ENCODE measurements around the gene GRID1. TPM values are rescaled to one million over a fixed set of nuclear protein-coding genes. Genes with fewer than 3 reads are reported as not detected.

GRID1 gene
- total RNA-seq, 1 experiment from 2014 or later: not detected

DNA sequence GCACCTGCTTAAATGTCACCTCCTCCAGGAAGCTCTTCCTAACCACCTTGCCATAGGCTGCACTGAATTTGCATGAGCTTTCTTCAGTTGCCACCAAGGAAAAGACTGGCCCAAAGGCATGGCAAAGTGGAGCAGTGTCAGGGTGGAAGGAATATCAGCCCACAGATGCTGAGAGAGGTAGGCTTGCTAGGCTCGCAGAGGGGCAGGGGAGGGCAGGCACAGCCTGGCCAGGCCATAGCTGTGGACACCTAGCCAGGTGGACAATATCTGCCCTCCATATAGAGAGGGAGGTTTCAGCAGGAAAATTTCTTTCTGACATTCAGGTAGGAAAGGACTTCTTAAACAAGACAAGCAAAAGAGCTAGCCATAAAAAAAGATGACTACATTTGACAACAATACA is 166.3 kb downstream of the GRID1 start:
- DNase-seq: no peak
- Histone ChIP-seq H3K27ac (ENCODE audit: low read length) (no peak overlapping the region), H3K27me3 (ENCODE audit: low read length) (peaks cover 13% of the 10 kb centered on the region; the same call in 1 of the 2 replicates), H3K4me2 (ENCODE audit: low read length) (no peak overlapping the region), H3K4me1 (ENCODE audit: insufficient read depth, low read length) (no peaks in the 10 kb centered on the region), H3K9ac (ENCODE audit: low read length) (no peak overlapping the region), H3K79me2 (ENCODE audit: low read length) (no peaks in the 10 kb centered on the region), H3F3A (ENCODE audit: low read length, unreplicated experiment) (no peaks in the 10 kb centered on the region), H2AFZ (ENCODE audit: low read length) (no peak overlapping the region), H3K4me3 (ENCODE audit: low read length) (no peak overlapping the region), H3K36me3 (ENCODE audit: low read depth, low read length) (no peaks in the 10 kb centered on the region), H3K9me3 (ENCODE audit: low read length) (no peaks in the 10 kb centered on the region), H3K9me2 (replicated peaks; ENCODE audit: low read length) (no peaks in the 10 kb centered on the region), H4K20me1 (ENCODE audit: low read length) (no peaks in the 10 kb centered on the region)
- TF ChIP-seq EZH2 (IDR thresholded peaks at IDR 0.05; ENCODE audit: low read length, unreplicated experiment): no peak
- TF ChIP-seq, protein P1, sequence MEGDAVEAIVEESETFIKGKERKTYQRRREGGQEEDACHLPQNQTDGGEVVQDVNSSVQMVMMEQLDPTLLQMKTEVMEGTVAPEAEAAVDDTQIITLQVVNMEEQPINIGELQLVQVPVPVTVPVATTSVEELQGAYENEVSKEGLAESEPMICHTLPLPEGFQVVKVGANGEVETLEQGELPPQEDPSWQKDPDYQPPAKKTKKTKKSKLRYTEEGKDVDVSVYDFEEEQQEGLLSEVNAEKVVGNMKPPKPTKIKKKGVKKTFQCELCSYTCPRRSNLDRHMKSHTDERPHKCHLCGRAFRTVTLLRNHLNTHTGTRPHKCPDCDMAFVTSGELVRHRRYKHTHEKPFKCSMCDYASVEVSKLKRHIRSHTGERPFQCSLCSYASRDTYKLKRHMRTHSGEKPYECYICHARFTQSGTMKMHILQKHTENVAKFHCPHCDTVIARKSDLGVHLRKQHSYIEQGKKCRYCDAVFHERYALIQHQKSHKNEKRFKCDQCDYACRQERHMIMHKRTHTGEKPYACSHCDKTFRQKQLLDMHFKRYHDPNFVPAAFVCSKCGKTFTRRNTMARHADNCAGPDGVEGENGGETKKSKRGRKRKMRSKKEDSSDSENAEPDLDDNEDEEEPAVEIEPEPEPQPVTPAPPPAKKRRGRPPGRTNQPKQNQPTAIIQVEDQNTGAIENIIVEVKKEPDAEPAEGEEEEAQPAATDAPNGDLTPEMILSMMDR (conservative IDR thresholded peaks at IDR 0.05; ENCODE audit: low read depth, low read length): no peak
- no peak for TF ChIP-seq EZH2phosphoT487 (IDR thresholded peaks at IDR 0.05; ENCODE audit: borderline replicate concordance, low read length)
- intact Hi-C loops (cut with micrococcal nuclease): no loop called here
- ATAC-seq: no peak
- ChIA-PET POLR2A (ENCODE audit: unreplicated experiment) (no interaction called here), CTCF (no interaction called here)
- no TSS peak for BruUV-seq (replicated peaks)

DNA sequence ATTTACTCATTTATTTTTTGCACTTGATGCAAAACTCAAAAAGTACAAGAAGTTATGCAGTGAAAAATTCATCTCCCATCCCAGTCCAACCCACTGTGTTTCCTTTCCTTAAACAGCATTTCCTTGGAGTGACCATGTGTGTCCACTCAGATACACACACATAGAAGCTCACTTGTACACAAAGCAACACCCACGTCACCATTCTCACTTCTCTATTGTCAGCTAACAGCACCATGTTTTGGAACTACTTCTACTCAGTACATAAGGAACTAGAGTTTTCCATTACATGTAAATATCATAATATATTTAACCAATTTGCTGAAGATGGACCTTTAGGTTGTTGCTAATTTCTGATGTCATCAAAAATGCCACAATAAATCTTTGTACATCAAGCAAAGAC is 167.6 kb downstream of the GRID1 start:
- ChIA-PET POLR2A (ENCODE audit: unreplicated experiment) (no interaction called here), CTCF (no interaction called here)
- Histone ChIP-seq H3K4me1 (ENCODE audit: insufficient read depth, low read length) (no peaks in the 10 kb centered on the region), H3K79me2 (ENCODE audit: low read length) (no peaks in the 10 kb centered on the region), H2AFZ (ENCODE audit: low read length) (no peak overlapping the region), H3K9me2 (replicated peaks; ENCODE audit: low read length) (no peaks in the 10 kb centered on the region), H3K9me3 (ENCODE audit: low read length) (no peaks in the 10 kb centered on the region), H3K27me3 (ENCODE audit: low read length) (peaks cover 13% of the 10 kb centered on the region; the same call in 1 of the 2 replicates), H3K4me2 (ENCODE audit: low read length) (no peak overlapping the region), H3K4me3 (ENCODE audit: low read length) (no peak overlapping the region), H3F3A (ENCODE audit: low read length, unreplicated experiment) (no peaks in the 10 kb centered on the region), H3K36me3 (ENCODE audit: low read depth, low read length) (no peaks in the 10 kb centered on the region), H4K20me1 (ENCODE audit: low read length) (no peaks in the 10 kb centered on the region), H3K9ac (ENCODE audit: low read length) (no peak overlapping the region), H3K27ac (ENCODE audit: low read length) (no peak overlapping the region)
- BruUV-seq (replicated peaks): no TSS peak
- ATAC-seq (no peak), DNase-seq (no peak)
- TF ChIP-seq, protein P1 (conservative IDR thresholded peaks at IDR 0.05; ENCODE audit: low read depth, low read length): no peak
- no peak for TF ChIP-seq EZH2phosphoT487 (IDR thresholded peaks at IDR 0.05; ENCODE audit: borderline replicate concordance, low read length)
- no peak for TF ChIP-seq EZH2 (IDR thresholded peaks at IDR 0.05; ENCODE audit: low read length, unreplicated experiment)
- intact Hi-C loops (cut with micrococcal nuclease): no loop called here

DNA sequence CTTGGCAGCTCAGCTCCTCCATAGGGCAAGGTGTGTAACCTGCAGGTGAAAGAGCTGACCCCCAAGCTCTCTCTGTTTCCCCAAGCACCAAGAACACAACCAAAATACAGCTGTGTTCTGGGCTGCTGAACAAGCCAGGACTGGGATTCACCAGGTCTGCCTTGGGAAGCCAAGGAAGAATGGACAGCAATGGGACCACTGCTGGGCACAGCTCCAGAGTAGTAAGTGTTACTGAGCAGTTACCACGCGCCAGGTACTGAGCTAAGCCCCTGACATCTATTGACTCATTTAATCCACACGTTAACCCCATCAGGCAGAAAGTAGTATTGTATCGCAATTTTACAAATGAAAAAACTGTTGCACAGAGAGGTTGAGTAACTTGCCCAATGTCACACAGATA is 168.3 kb downstream of the GRID1 start:
- ATAC-seq (no peak), DNase-seq (no peak)
- Histone ChIP-seq H3K4me2 (ENCODE audit: low read length) (no peak overlapping the region), H3K9ac (ENCODE audit: low read length) (no peak overlapping the region), H3K27me3 (ENCODE audit: low read length) (peaks cover 13% of the 10 kb centered on the region; the same call in 1 of the 2 replicates), H2AFZ (ENCODE audit: low read length) (no peak overlapping the region), H3K9me2 (replicated peaks; ENCODE audit: low read length) (no peaks in the 10 kb centered on the region), H3K79me2 (ENCODE audit: low read length) (no peaks in the 10 kb centered on the region), H3K27ac (ENCODE audit: low read length) (no peak overlapping the region), H3K36me3 (ENCODE audit: low read depth, low read length) (no peaks in the 10 kb centered on the region), H3F3A (ENCODE audit: low read length, unreplicated experiment) (no peaks in the 10 kb centered on the region), H3K4me3 (ENCODE audit: low read length) (no peak overlapping the region), H3K9me3 (ENCODE audit: low read length) (no peaks in the 10 kb centered on the region), H4K20me1 (ENCODE audit: low read length) (no peaks in the 10 kb centered on the region), H3K4me1 (ENCODE audit: insufficient read depth, low read length) (no peaks in the 10 kb centered on the region)
- no TSS peak for BruUV-seq (replicated peaks)
- intact Hi-C loops (cut with micrococcal nuclease): no loop called here
- CTCF ChIA-PET: no interaction called here
- TF ChIP-seq EZH2 (IDR thresholded peaks at IDR 0.05; ENCODE audit: low read length, unreplicated experiment) (no peak), EZH2phosphoT487 (IDR thresholded peaks at IDR 0.05; ENCODE audit: borderline replicate concordance, low read length) (no peak)
- TF ChIP-seq, protein P1 (conservative IDR thresholded peaks at IDR 0.05; ENCODE audit: low read depth, low read length): no peak
- POLR2A ChIA-PET (ENCODE audit: unreplicated experiment): no interaction called here

Data from PC-3 (cell line).